ENCODE results near the gene PRKD2. TPM values are rescaled to one million over a fixed set of nuclear protein-coding genes. Genes with fewer than 3 reads are reported as not detected.
A peak's percentile ranks its signal among the peaks of the same experiment; 100 is the strongest.

PRKD2 gene
- total and polyA plus RNA-seq, 10 of the 15 experiments (the other 5 are each of a cell fraction or from before 2014, with no cell fraction given): 2.3 to 98.8 (median 32.9) TPM

DNA sequence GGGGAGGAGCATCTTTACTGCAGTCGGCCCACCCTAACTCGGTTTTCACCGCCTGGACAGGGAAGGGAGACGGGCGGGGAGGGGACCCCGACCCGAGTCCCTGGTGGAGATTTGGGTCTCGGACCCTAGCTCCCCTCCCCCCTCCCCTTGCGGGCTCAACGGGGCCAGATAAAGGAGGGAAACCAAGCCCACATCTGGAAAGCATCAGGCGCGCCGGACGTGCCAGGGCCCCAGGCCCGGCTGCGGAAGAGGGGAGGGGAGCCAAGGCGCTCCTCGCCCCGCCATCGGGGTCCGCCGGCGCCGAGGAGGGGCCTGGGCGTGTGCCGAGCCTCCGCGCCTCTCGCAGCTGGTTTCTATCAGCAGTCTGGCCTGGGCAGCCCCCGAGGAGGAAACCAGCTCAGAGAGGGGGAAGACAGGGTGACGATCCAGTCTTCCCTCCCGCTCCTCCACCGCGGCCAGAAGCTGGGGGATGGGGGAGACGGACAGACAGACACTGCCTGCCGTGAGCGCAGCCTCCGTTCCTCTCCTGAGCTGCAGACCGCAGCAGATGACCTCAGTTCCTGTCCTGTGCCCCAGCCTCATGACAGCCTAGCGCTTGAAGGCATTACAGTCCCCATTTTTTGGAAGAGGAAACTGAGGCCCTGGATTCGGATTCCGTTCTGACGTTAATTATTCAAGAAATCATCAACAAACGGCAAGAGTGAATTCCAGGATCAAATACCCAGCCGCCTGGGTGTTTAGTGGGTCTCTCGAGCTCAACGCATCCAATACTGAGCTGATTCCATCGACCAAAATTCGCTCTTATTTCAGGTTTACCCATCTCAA, 77.3 kb downstream of the PRKD2 start (continued):
- TF ChIP-seq, protein P1, sequence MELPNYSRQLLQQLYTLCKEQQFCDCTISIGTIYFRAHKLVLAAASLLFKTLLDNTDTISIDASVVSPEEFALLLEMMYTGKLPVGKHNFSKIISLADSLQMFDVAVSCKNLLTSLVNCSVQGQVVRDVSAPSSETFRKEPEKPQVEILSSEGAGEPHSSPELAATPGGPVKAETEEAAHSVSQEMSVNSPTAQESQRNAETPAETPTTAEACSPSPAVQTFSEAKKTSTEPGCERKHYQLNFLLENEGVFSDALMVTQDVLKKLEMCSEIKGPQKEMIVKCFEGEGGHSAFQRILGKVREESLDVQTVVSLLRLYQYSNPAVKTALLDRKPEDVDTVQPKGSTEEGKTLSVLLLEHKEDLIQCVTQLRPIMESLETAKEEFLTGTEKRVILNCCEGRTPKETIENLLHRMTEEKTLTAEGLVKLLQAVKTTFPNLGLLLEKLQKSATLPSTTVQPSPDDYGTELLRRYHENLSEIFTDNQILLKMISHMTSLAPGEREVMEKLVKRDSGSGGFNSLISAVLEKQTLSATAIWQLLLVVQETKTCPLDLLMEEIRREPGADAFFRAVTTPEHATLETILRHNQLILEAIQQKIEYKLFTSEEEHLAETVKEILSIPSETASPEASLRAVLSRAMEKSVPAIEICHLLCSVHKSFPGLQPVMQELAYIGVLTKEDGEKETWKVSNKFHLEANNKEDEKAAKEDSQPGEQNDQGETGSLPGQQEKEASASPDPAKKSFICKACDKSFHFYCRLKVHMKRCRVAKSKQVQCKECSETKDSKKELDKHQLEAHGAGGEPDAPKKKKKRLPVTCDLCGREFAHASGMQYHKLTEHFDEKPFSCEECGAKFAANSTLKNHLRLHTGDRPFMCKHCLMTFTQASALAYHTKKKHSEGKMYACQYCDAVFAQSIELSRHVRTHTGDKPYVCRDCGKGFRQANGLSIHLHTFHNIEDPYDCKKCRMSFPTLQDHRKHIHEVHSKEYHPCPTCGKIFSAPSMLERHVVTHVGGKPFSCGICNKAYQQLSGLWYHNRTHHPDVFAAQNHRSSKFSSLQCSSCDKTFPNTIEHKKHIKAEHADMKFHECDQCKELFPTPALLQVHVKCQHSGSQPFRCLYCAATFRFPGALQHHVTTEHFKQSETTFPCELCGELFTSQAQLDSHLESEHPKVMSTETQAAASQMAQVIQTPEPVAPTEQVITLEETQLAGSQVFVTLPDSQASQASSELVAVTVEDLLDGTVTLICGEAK (IDR thresholded peaks at IDR 0.05; ENCODE audit: borderline replicate concordance): no peak
- TF ChIP-seq, protein P2, sequence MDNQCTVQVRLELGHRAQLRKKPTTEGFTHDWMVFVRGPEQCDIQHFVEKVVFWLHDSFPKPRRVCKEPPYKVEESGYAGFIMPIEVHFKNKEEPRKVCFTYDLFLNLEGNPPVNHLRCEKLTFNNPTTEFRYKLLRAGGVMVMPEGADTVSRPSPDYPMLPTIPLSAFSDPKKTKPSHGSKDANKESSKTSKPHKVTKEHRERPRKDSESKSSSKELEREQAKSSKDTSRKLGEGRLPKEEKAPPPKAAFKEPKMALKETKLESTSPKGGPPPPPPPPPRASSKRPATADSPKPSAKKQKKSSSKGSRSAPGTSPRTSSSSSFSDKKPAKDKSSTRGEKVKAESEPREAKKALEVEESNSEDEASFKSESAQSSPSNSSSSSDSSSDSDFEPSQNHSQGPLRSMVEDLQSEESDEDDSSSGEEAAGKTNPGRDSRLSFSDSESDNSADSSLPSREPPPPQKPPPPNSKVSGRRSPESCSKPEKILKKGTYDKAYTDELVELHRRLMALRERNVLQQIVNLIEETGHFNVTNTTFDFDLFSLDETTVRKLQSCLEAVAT (IDR thresholded peaks at IDR 0.05): peak; percentile 26; the same call in 1 of the 2 replicates
- TF ChIP-seq PML (IDR thresholded peaks at IDR 0.05; ENCODE audit: low read length) (no peak), RB1 (IDR thresholded peaks at IDR 0.05; ENCODE audit: borderline replicate concordance) (no peak), NRF1 (conservative IDR thresholded peaks at IDR 0.05; ENCODE audit: low read depth, low read length) (no peak), SUPT20H (IDR thresholded peaks at IDR 0.05; ENCODE audit: borderline replicate concordance, control insufficient read depth, low read depth, low read length) (no peak), EP300 (IDR thresholded peaks at IDR 0.05; ENCODE audit: borderline replicate concordance in 1 of 2, control insufficient read depth in 1 of 2, low read depth in 2 of 2, low read length in 2 of 2) (no peak), KDM1A (IDR thresholded peaks at IDR 0.05; ENCODE audit: borderline replicate concordance) (no peak), KAT2A (conservative IDR thresholded peaks at IDR 0.05; ENCODE audit: control insufficient read depth, low read depth, low read length) (no peak), HDGF (IDR thresholded peaks at IDR 0.05) (no peak), SMARCA5 (IDR thresholded peaks at IDR 0.05) (no peak), CEBPB (IDR thresholded peaks at IDR 0.05; ENCODE audit: borderline replicate concordance in 1 of 2, low read depth in 2 of 2, low read length in 2 of 2) (no peak), ZZZ3 (IDR thresholded peaks at IDR 0.05; ENCODE audit: control insufficient read depth, insufficient read length, low read depth) (no peak)
- TF ChIP-seq, protein P3, sequence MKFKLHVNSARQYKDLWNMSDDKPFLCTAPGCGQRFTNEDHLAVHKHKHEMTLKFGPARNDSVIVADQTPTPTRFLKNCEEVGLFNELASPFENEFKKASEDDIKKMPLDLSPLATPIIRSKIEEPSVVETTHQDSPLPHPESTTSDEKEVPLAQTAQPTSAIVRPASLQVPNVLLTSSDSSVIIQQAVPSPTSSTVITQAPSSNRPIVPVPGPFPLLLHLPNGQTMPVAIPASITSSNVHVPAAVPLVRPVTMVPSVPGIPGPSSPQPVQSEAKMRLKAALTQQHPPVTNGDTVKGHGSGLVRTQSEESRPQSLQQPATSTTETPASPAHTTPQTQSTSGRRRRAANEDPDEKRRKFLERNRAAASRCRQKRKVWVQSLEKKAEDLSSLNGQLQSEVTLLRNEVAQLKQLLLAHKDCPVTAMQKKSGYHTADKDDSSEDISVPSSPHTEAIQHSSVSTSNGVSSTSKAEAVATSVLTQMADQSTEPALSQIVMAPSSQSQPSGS (IDR thresholded peaks at IDR 0.05; ENCODE audit: low read length): no peak
- TF ChIP-seq, protein P4, sequence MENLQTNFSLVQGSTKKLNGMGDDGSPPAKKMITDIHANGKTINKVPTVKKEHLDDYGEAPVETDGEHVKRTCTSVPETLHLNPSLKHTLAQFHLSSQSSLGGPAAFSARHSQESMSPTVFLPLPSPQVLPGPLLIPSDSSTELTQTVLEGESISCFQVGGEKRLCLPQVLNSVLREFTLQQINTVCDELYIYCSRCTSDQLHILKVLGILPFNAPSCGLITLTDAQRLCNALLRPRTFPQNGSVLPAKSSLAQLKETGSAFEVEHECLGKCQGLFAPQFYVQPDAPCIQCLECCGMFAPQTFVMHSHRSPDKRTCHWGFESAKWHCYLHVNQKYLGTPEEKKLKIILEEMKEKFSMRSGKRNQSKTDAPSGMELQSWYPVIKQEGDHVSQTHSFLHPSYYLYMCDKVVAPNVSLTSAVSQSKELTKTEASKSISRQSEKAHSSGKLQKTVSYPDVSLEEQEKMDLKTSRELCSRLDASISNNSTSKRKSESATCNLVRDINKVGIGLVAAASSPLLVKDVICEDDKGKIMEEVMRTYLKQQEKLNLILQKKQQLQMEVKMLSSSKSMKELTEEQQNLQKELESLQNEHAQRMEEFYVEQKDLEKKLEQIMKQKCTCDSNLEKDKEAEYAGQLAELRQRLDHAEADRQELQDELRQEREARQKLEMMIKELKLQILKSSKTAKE (IDR thresholded peaks at IDR 0.05; ENCODE audit: low read depth, poor library complexity, severe bottlenecking): no peak

Data from GM12878 (cell line).